PFSK-1 (cell line): ENCODE data around the gene LSM3.

Experiments
- FOXP2 ChIP-seq: optimal IDR thresholded peaks from 2 replicates; pipeline ENCODE3; 2011; ENCODE audit warnings: borderline replicate concordance, control low read depth, inconsistent platforms; ENCODE audit not compliant: insufficient read depth; ENCODE audit errors: extremely low read length, extremely low read depth
- POLR2AphosphoS5 ChIP-seq: IDR thresholded peaks from 2 replicates; pipeline ENCODE4 v1.6.1; 2012; ENCODE audit warnings: low read depth, mild to moderate bottlenecking, control low read depth, low read length, moderate library complexity
- REST ChIP-seq, 2 experiments: IDR thresholded peaks; 2 replicates each; pipeline versions ENCODE4 v1.6.1 to v1.8.0; 2011 to 2012; ENCODE audit warnings: low read depth in 2 of 2, low read length in 2 of 2, control low read depth in 1 of 2, inconsistent platforms in 1 of 2, mild to moderate bottlenecking in 1 of 2, moderate library complexity in 1 of 2; ENCODE audit not compliant: insufficient read depth in 1 of 2
- SIN3A ChIP-seq: IDR thresholded peaks from 2 replicates; pipeline ENCODE4 v1.6.1; 2012; ENCODE audit warnings: mild to moderate bottlenecking, low read length, moderate library complexity, borderline replicate concordance; ENCODE audit not compliant: insufficient read depth
- TAF1 ChIP-seq: IDR thresholded peaks from 2 replicates; pipeline ENCODE4 v1.6.1; 2012; ENCODE audit warnings: low read length, control low read depth, borderline replicate concordance; ENCODE audit not compliant: insufficient read depth

Gene LSM3

GRCh38 chr3:14194865-14195264, 16.2 kb downstream of the LSM3 start:
- TF ChIP-seq REST (IDR thresholded peaks at IDR 0.05; ENCODE audit: insufficient read depth in 1 of 2, low read depth in 2 of 2, low read length in 2 of 2), result no peak
- TF ChIP-seq TAF1, result no peak
- no peak for TF ChIP-seq POLR2AphosphoS5
- TF ChIP-seq FOXP2, result no peak
- TF ChIP-seq SIN3A, result no peak

- TF ChIP-seq REST (IDR thresholded peaks at IDR 0.05; ENCODE audit: insufficient read depth in 1 of 2, low read depth in 2 of 2, low read length in 2 of 2), result no peak
- TF ChIP-seq POLR2AphosphoS5, result no peak
- TF ChIP-seq FOXP2, result no peak
- TF ChIP-seq SIN3A, result no peak
- no peak for TF ChIP-seq TAF1
Measured at GRCh38 chr3:14199641-14200040, 21.0 kb downstream of the LSM3 start.

GRCh38 chr3:14200276-14200675, 21.7 kb downstream of the LSM3 start:
- TF ChIP-seq SIN3A, result no peak
- no peak for TF ChIP-seq REST (IDR thresholded peaks at IDR 0.05; ENCODE audit: insufficient read depth in 1 of 2, low read depth in 2 of 2, low read length in 2 of 2)
- no peak for TF ChIP-seq TAF1
- TF ChIP-seq POLR2AphosphoS5, result no peak
- no peak for TF ChIP-seq FOXP2

- TF ChIP-seq FOXP2, result no peak
- TF ChIP-seq POLR2AphosphoS5, result no peak
- TF ChIP-seq SIN3A, result no peak
- no peak for TF ChIP-seq TAF1
- no peak for TF ChIP-seq REST (IDR thresholded peaks at IDR 0.05; ENCODE audit: insufficient read depth in 1 of 2, low read depth in 2 of 2, low read length in 2 of 2)
Measured at GRCh38 chr3:14200841-14201240, 22.2 kb downstream of the LSM3 start.

GRCh38 chr3:14201940-14202684, 23.5 kb downstream of the LSM3 start:
- TF ChIP-seq SIN3A (no peak), POLR2AphosphoS5 (no peak), TAF1 (no peak), FOXP2 (no peak), REST (IDR thresholded peaks at IDR 0.05; ENCODE audit: insufficient read depth in 1 of 2, low read depth in 2 of 2, low read length in 2 of 2) (no peak)
